ENCODE data around the gene PANK3. TPM values are rescaled to one million over a fixed set of nuclear protein-coding genes. Genes with fewer than 3 reads are reported as not detected.
"Not testable (repeated sequence)": the region's sequence is repeated elsewhere in the genome, so short reads cannot be mapped to it uniquely, and the experiment has no call there.

The PANK3 gene
- total RNA-seq, 1 donor from 2014 or later = 23.8 TPM

GRCh38 chr5:168598639-168599038, 19.5 kb upstream of the PANK3 start:
- DNase-seq (ENCODE audit: missing footprints) (no peak), ATAC-seq (no peak)
- intact Hi-C loops (cut with DNase I) = no loop called here

- ATAC-seq (no peak), DNase-seq (ENCODE audit: missing footprints) (no peak)
- intact Hi-C loops (cut with DNase I) = no loop called here
Observed at GRCh38 chr5:168596927-168597326, 17.8 kb upstream of the PANK3 start.

DNA sequence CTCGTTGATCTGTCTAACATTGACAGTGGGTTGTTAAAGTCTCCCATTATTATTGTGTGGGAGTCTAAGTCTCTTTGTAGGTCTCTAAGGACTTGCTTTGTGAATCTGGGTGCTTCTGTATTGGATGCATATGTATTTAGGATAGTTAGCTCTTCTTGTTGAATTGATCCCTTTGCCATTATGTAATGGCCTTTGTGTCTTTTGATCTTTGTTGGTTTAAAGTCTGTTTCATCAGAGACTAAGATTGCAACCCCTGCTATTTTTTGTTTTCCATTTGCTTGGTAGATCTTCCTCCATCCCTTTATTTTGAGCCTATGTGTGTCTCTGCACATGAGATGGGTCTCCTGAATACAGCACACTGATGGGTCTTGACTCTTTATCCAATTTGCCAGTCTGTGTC, 17.0 kb upstream of the PANK3 start:
- intact Hi-C loops (cut with DNase I); ATAC-seq; DNase-seq (ENCODE audit: missing footprints): not testable (repeated sequence)

GRCh38 chr5:168592014-168592368, 12.8 kb upstream of the PANK3 start:
- DNase-seq (ENCODE audit: missing footprints) = no peak
- intact Hi-C loops (cut with DNase I) = no loop called here

DNA sequence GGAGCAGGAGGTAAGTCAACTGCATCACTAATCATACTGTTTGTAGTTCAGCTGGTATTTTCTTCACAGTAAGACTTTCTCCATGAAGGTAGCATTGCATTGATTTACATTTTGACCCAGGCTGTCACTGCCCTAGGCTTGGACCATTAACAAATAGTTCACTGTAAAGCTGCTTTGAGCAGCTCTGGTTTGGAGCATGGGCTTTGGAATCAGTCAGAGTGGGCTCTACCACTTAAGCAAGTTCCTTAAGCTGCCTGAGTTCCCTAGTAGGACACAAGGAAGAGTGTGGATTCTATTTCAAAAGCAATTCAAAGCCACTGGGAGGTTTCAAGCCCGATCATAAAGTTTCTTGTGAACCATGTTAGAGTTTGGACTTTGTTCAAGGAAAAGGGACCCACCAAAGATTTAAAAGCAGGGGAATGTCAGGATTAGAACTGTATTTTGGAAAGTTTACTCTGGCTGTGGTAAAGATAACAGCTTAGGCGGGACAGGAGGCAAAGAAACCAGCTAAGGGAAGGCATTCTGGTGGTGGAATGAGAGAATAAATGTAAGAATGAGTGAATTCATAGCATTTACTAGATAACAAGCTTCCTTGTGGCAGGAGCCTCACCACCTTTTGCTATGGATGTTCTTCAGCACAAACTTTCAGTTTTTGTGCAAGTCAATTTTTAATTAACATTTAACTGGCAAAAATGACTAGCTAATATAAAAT, 12.3 kb upstream of the PANK3 start:
- ATAC-seq (no peak), DNase-seq (ENCODE audit: missing footprints) (no peak)
- intact Hi-C loops (cut with DNase I) = no loop called here

More at GRCh38 chr5:168592014-168592368, 12.8 kb upstream of the PANK3 start:
- no peak for ATAC-seq

- DNase-seq (ENCODE audit: missing footprints) = no peak
- intact Hi-C loops (cut with DNase I) = no loop called here
- no peak for ATAC-seq
Observed at GRCh38 chr5:168590666-168591065, 11.5 kb upstream of the PANK3 start.

GRCh38 chr5:168587987-168588386, 8.8 kb upstream of the PANK3 start:
- ATAC-seq = no peak
- intact Hi-C loops (cut with DNase I) = no loop called here
- no peak for DNase-seq (ENCODE audit: missing footprints)

DNA sequence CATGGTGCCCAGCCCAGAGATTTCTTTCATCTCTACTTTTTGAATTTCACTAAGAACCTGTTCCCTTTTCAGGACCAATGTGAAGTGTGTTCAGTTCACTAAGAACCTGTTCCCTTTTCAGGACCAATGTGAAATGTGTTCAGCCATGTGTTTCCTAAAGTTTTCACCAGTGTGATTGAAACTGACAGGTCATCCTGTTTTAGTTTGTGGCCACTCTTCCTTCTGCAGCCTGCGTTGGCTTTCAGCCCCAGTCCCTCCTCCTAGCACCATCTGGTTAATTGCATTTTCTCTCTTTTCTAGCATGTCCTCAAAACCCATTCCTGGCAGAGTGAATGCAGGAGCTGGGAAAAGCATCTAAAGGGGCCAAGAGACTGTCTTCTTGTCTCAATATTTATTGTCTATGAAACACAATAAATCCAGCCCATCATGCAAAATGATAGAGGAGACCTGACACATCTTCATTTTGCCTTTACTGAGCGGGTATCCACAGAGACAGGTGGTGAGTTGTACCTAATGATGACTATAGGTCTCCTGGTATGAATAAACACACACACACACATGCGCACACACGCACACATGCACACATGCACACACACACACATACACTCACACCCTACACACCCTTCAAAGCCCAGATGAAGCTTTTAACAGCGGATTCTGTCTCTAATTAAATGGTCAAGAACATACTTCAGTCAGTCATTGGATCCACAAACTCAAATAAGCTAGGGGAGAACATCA, 6.1 kb upstream of the PANK3 start:
- no peak for DNase-seq (ENCODE audit: missing footprints)
- intact Hi-C loops (cut with DNase I) = no loop called here
- no peak for ATAC-seq

DNA sequence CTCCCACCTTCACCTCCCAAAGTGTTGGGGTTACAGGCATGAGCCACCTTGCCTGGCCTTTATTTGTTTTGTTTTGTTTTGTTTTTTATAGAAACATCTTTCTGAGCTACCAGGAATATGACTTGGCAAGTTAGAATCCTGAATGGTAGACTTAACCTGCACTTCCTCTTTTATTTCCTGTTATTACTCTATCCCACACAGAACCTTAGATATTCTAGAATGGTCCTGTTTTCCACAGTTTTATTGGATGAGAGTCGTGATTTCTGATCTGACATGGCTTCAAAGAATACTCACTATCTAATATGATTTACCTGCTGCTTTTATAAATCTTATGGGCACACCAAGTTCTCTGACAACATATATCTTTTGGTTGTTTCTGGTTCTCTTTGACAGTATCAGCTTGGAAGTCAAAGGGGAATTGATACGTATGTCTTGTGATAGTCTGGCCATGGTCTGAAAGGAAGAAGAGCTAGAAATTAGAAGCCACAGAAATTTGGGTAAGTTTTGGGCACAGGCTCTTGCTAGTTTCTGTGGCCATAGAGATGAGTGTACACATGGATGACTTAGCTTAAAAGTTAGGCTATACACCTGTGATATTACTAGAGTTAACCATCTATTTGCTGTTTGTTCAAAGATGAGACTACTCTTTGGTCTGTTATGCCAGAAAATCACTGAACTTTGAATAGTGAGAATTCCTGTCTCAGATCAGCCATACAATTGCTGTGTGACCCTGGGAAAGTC, 4.7 kb upstream of the PANK3 start:
- intact Hi-C loops (cut with DNase I) = no loop called here
- DNase-seq (ENCODE audit: missing footprints) = no peak
- no peak for ATAC-seq

GRCh38 chr5:168580814-168581469, 1.8 kb upstream of the PANK3 start:
- DNase-seq (ENCODE audit: missing footprints); ATAC-seq; intact Hi-C loops (cut with DNase I): not testable (repeated sequence)

DNA sequence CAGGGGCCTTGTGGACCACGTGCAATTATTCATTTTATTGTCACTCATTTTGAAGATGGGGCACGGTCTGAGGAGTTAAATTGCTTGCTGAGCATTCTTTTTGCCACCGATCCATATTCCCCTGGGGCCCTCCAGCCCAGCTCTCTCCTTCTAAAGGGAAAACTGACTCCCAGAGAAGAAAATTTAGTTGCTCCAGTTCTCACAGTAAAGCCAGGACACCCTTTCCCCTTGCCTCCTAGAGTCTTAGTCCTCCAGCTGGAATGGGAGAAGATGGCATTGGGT, 1.0 kb upstream of the PANK3 start:
- intact Hi-C loops (cut with DNase I) = no loop called here
- DNase-seq (ENCODE audit: missing footprints) = no peak

GRCh38 chr5:168579488-168580226, 489 bp upstream of the PANK3 start:
- ATAC-seq (peak; percentile 99), DNase-seq (ENCODE audit: missing footprints) (peak; percentile 98)
- intact Hi-C loops (cut with DNase I) = loop anchor here (5.0 kb wide), 1 partner anchor 92 kb away; the partner anchor contains the start of gene RARS1

More for the DNA sequence above, 1.0 kb upstream of the PANK3 start:
- ATAC-seq = no peak

- no peak for DNase-seq (ENCODE audit: missing footprints)
- ATAC-seq = no peak
- intact Hi-C loops (cut with DNase I) = loop anchor here (5.0 kb wide), 1 partner anchor 91 kb away; the partner anchor contains the start of gene RARS1
Observed at GRCh38 chr5:168578006-168578405, 1.2 kb downstream of the PANK3 start.

- DNase-seq (ENCODE audit: missing footprints) = no peak
- intact Hi-C loops (cut with DNase I) = loop anchor here (5.0 kb wide), 1 partner anchor 88 kb away; the partner anchor contains the start of gene RARS1
- no peak for ATAC-seq
Observed at GRCh38 chr5:168575391-168576372, 3.5 kb downstream of the PANK3 start.

DNA sequence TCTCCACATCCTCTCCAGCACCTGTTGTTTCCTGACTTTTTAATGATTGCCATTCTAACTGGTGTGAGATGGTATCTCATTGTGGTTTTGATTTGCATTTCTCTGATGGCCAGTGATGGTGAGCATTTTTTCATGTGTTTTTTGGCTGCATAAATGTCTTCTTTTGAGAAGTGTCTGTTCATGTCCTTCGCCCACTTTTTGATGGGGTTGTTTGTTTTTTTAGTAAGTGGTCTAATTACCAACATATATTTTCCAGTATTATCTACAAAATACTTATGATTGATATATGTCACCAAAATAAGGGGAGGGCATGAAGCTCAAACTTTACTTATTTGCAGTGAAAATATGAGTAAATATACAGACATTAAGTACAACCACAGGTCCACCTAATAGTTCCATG, 5.0 kb downstream of the PANK3 start:
- ATAC-seq; DNase-seq (ENCODE audit: missing footprints); intact Hi-C loops (cut with DNase I): not testable (repeated sequence)

- ATAC-seq; DNase-seq (ENCODE audit: missing footprints); intact Hi-C loops (cut with DNase I): not testable (repeated sequence)
Observed at GRCh38 chr5:168573663-168574062, 5.5 kb downstream of the PANK3 start.

Measured in Right ventricle myocardium inferior (tissue), 1 donor.